Esophagus squamous epithelium (tissue), 4 donors: Measurements from ENCODE around the gene RASAL2.

ENCODE experiments used
- POLR2A ChIP-seq, 4 donors: fragments of 450-650 bp; IDR thresholded peaks; one replicate each; pipeline ENCODE4 v1.6.1; 2017; ENCODE audit warnings: antibody characterized with exemption in 4 of 4, mild to moderate bottlenecking in 4 of 4, moderate library complexity in 3 of 4
- TF ChIP-seq, protein P1 (sequence below), 6 experiments: fragments of 450-650 bp in 4 of 6; fragments of 200-600 bp in 2 of 6; sonication (generic) in 2 of 6; IDR thresholded peaks; one replicate each; pipeline ENCODE4 v1.5.1; 2016 to 2019; ENCODE audit warnings: antibody characterized with exemption in 6 of 6, mild to moderate bottlenecking in 4 of 6, moderate library complexity in 4 of 6

DNA sequence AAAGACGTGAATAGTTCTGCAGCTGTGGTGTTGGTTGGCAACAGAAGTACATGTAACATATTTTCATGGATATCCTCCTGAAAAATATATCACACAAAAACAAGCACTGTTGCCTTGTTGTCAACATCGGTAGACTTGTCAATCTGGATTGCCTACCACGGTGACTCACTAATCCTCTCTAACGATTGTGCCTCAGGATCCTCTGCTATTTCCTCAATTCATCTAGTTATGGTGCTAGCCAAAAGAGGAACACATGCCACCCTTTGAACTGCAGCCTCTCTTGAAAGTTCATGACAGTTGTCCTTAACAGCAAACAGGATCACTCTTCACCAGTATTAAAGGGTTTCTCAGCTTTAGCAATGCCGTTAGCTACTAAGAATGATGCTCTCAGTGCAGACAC lies 25.7 kb downstream of the RASAL2 start:
- TF ChIP-seq, protein P1, sequence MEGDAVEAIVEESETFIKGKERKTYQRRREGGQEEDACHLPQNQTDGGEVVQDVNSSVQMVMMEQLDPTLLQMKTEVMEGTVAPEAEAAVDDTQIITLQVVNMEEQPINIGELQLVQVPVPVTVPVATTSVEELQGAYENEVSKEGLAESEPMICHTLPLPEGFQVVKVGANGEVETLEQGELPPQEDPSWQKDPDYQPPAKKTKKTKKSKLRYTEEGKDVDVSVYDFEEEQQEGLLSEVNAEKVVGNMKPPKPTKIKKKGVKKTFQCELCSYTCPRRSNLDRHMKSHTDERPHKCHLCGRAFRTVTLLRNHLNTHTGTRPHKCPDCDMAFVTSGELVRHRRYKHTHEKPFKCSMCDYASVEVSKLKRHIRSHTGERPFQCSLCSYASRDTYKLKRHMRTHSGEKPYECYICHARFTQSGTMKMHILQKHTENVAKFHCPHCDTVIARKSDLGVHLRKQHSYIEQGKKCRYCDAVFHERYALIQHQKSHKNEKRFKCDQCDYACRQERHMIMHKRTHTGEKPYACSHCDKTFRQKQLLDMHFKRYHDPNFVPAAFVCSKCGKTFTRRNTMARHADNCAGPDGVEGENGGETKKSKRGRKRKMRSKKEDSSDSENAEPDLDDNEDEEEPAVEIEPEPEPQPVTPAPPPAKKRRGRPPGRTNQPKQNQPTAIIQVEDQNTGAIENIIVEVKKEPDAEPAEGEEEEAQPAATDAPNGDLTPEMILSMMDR (IDR thresholded peaks at IDR 0.05): no peak
- no peak for TF ChIP-seq POLR2A (IDR thresholded peaks at IDR 0.05)
